ENCODE measurements around the gene YOD1.
A peak's percentile ranks its signal among the peaks of the same experiment; 100 is the strongest.

YOD1 gene

GRCh38 chr1:207058252-207058651, 7.2 kb upstream of the YOD1 start:
- Histone ChIP-seq H3K9me3 (ENCODE audit: control insufficient read depth, insufficient read depth, low read length) (no peaks in the 10 kb centered on the region), H3K27ac (ENCODE audit: low read depth, low read length) (no peak overlapping the region), H3K4me1 (ENCODE audit: control insufficient read depth, insufficient read depth, low read length) (no peaks in the 10 kb centered on the region), H3K36me3 (ENCODE audit: control insufficient read depth, insufficient read depth, low read length) (peaks cover 20% of the 10 kb centered on the region), H3K9ac (ENCODE audit: low read depth, low read length) (no peak overlapping the region), H3K4me3 (ENCODE audit: low read depth, low read length) (no peak overlapping the region), H3K27me3 (ENCODE audit: control insufficient read depth, insufficient read depth, low read length) (no peaks in the 10 kb centered on the region)

DNA sequence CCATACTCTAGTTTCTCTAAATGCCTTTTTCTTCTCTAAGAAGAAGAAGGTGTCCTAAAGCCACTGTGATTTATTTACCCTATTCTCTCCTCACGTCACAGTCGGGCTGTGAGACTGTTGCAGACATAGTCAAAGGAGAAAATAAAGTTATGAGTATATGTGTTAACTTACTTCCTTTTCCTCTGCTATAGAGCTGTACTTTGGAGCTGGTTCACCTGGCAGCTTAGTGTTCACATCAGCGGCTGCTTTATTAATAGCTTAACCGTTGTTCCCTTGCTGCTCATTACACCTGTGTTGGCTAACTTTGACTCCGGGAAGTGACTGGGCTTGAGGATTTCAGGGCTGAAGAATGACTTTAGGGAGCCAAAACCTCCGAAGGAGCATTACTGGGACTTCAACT, 5.7 kb upstream of the YOD1 start:
- H3K9ac ChIP-seq (ENCODE audit: low read depth, low read length) = no peak overlapping the region
- no peaks in the 10 kb centered on the region for H3K27me3 ChIP-seq (ENCODE audit: control insufficient read depth, insufficient read depth, low read length)
- H3K36me3 ChIP-seq (ENCODE audit: control insufficient read depth, insufficient read depth, low read length) = peaks cover 5% of the 10 kb centered on the region; the same call in 1 of the 2 replicates
- no peaks in the 10 kb centered on the region for H3K9me3 ChIP-seq (ENCODE audit: control insufficient read depth, insufficient read depth, low read length)
- no peak overlapping the region for H3K4me3 ChIP-seq (ENCODE audit: low read depth, low read length)
- H3K4me1 ChIP-seq (ENCODE audit: control insufficient read depth, insufficient read depth, low read length) = peaks cover under 1% of the 10 kb centered on the region; the same call in 1 of the 2 replicates
- no peak overlapping the region for H3K27ac ChIP-seq (ENCODE audit: low read depth, low read length)

DNA sequence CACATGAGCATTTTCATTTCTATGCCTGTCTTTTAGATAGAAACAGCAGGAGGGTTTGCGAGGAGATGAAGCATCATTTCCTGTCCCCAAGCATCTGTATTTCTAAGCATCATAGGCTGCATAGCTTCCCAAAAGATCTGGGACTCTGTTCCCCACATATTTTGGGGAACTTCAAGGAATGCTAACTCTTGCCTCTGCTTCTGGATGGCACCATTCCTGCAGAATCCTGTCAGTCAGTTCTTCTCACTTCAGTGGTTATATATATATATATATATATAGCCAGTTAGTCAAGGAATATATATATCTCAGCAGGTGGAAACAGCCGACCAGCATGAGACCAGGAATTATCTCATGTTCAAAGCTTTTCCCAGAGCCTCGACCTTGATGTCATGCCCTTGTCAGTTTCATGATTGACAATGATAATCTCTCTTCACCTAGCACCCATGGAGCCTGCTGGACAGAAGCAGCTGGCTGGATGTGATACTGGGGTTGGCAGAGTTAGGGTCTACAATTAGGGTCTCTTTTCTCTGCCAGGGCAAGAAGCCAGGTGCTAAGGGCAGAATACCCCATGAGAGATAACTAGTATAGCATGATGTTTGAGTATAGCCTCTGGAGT, 4.5 kb upstream of the YOD1 start:
- Histone ChIP-seq H3K4me3 (ENCODE audit: low read depth, low read length) (no peak overlapping the region), H3K4me1 (ENCODE audit: control insufficient read depth, insufficient read depth, low read length) (peaks cover 7% of the 10 kb centered on the region), H3K36me3 (ENCODE audit: control insufficient read depth, insufficient read depth, low read length) (peaks cover 2% of the 10 kb centered on the region; the same call in 1 of the 2 replicates)

GRCh38 chr1:207054491-207054890, 3.5 kb upstream of the YOD1 start:
- no peaks in the 10 kb centered on the region for H3K9me3 ChIP-seq (ENCODE audit: control insufficient read depth, insufficient read depth, low read length)
- peaks cover 2% of the 10 kb centered on the region for H3K36me3 ChIP-seq (ENCODE audit: control insufficient read depth, insufficient read depth, low read length)
- H3K4me1 ChIP-seq (ENCODE audit: control insufficient read depth, insufficient read depth, low read length) = peaks cover 10% of the 10 kb centered on the region
- H3K9ac ChIP-seq (ENCODE audit: low read depth, low read length) = no peak overlapping the region
- H3K4me3 ChIP-seq (ENCODE audit: low read depth, low read length) = no peak overlapping the region
- H3K27me3 ChIP-seq (ENCODE audit: control insufficient read depth, insufficient read depth, low read length) = no peaks in the 10 kb centered on the region
- H3K27ac ChIP-seq (ENCODE audit: low read depth, low read length) = no peak overlapping the region

More for the DNA sequence above, 4.5 kb upstream of the YOD1 start:
- Histone ChIP-seq H3K27me3 (ENCODE audit: control insufficient read depth, insufficient read depth, low read length) (no peaks in the 10 kb centered on the region), H3K27ac (ENCODE audit: low read depth, low read length) (no peak overlapping the region), H3K9me3 (ENCODE audit: control insufficient read depth, insufficient read depth, low read length) (no peaks in the 10 kb centered on the region), H3K9ac (ENCODE audit: low read depth, low read length) (no peak overlapping the region)

DNA sequence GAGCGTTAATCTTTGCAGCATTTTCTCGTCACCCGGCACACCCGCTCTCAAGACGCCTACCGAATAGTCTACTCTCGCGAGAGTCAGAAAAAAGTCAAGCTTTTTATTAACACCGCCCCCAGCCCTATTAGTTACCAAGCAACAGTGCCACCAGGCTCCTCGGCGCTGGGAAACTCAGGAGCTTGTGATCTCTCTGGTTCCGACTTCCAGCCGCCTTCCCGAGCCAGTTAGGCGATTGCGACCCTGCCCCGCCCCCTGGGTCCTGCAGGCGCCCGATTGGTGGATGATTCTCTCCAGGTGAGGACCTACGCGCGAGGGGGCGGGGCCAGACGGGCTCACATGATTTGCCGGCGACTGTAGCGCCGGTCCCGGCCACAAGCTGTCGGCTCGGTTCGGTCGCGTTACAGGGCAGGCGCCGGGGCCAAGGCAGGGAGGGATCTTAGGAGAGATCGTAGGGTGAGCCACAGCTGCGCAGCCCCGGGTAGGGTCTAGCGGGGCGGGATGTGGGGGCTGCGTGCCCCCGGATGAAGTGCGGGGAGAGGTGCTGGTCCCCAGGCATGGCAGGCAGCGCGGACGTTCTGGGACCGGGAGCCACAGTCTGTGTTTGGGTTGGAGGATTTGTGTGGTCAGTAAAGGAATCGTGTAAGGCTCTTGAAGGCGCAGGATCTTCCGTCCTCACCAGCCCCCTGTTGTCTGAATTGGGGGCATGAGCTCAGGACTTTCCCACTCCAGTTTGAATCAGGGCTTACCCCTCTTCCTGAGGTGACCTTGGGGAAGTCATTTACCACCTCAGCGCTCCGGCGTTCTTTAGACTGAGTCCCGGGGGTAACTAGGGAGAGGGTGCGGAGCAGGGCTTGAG, 2.1 kb upstream of the YOD1 start, which contains the start of gene PFKFB2:
Gene PFKFB2 (plus strand): TSS at position 365 of the 859 bp plus-strand sequence. CDS start 1,443 bp downstream, outside the sequence.
- no peaks in the 10 kb centered on the region for H3K27me3 ChIP-seq (ENCODE audit: control insufficient read depth, insufficient read depth, low read length)
- H3K9ac ChIP-seq (ENCODE audit: low read depth, low read length) = peak within 1 kb of the TSS; percentile 88
- H3K27ac ChIP-seq (ENCODE audit: low read depth, low read length) = peak within 1 kb of the TSS; percentile 83
- peak within 1 kb of the TSS; percentile 94 for H3K4me3 ChIP-seq (ENCODE audit: low read depth, low read length)
- no peaks in the 10 kb centered on the region for H3K9me3 ChIP-seq (ENCODE audit: control insufficient read depth, insufficient read depth, low read length)
- peaks cover 14% of the 10 kb centered on the region for H3K4me1 ChIP-seq (ENCODE audit: control insufficient read depth, insufficient read depth, low read length)
- H3K36me3 ChIP-seq (ENCODE audit: control insufficient read depth, insufficient read depth, low read length) = peaks cover 15% of the 10 kb centered on the region

DNA sequence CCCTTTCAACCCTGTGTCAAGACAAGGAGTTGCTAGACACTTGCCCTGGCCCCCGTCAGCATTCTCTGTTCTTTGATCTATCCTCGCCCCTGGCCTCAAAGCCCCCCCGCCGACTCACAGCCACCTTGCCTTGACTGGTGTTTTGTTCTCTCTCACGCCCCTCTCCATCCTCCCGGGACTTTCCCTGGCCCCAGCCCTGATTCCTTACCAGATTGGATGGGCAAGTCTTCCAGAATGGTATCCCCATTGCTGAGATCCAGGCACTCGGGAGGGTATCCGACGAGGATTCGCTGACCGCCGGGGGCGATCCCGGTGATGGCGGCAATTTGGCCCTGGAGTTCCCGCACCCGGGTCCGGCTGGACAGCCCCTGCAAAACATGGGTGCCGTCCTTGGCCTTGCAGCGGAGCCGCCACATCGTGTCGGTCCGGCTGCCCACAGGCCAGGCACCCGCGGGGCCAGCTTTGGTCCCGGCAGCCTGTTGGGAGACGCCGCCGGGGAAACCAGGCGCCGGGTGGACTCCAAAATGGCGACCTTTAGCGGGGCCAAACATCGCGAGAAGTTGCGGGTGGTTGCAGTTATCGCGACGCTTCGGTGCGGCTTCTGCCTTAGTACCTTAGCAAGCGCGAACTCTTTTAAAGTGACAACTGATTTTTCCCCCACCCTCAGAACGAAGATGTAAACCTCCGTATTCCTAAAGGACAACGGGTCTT, 373 bp downstream of the YOD1 start:
- Histone ChIP-seq H3K9ac (ENCODE audit: low read depth, low read length) (peak overlapping the region; percentile 91), H3K9me3 (ENCODE audit: control insufficient read depth, insufficient read depth, low read length) (no peaks in the 10 kb centered on the region), H3K4me1 (ENCODE audit: control insufficient read depth, insufficient read depth, low read length) (peaks cover 18% of the 10 kb centered on the region), H3K36me3 (ENCODE audit: control insufficient read depth, insufficient read depth, low read length) (peaks cover 38% of the 10 kb centered on the region), H3K27me3 (ENCODE audit: control insufficient read depth, insufficient read depth, low read length) (no peaks in the 10 kb centered on the region), H3K27ac (ENCODE audit: low read depth, low read length) (peak overlapping the region; percentile 97), H3K4me3 (ENCODE audit: low read depth, low read length) (peak overlapping the region; percentile 88)

DNA sequence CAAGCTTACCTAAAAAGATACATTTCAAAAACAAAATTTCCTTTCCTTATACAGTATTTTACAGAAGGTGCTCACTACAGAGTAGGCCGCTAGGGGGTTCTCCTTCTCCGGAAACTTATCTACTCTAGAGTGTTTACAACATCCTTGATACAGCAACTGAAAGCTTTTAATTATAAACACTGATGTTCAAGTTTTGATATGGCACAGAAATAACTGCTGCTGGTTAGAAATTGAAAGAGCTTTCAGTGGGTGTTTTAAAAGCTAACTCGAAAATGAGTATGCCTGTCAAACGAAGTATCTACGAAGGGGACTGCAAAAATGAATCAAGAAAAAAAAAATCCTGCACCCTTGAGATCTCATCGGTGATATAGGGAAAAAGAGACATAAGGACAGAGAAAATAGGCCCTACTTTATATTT, 1.0 kb downstream of the YOD1 start:
- H3K36me3 ChIP-seq (ENCODE audit: control insufficient read depth, insufficient read depth, low read length) = peaks cover 38% of the 10 kb centered on the region
- peak overlapping the region; percentile 91 for H3K9ac ChIP-seq (ENCODE audit: low read depth, low read length)
- H3K27me3 ChIP-seq (ENCODE audit: control insufficient read depth, insufficient read depth, low read length) = no peaks in the 10 kb centered on the region
- H3K4me3 ChIP-seq (ENCODE audit: low read depth, low read length) = peak overlapping the region; percentile 88
- peaks cover 20% of the 10 kb centered on the region for H3K4me1 ChIP-seq (ENCODE audit: control insufficient read depth, insufficient read depth, low read length)
- H3K27ac ChIP-seq (ENCODE audit: low read depth, low read length) = peak overlapping the region; percentile 97
- H3K9me3 ChIP-seq (ENCODE audit: control insufficient read depth, insufficient read depth, low read length) = no peaks in the 10 kb centered on the region

GRCh38 chr1:207049514-207049913, 1.5 kb downstream of the YOD1 start:
- H3K4me3 ChIP-seq (ENCODE audit: low read depth, low read length) = peak overlapping the region; percentile 88
- H3K36me3 ChIP-seq (ENCODE audit: control insufficient read depth, insufficient read depth, low read length) = peaks cover 38% of the 10 kb centered on the region
- H3K27ac ChIP-seq (ENCODE audit: low read depth, low read length) = peak overlapping the region; percentile 97
- peaks cover 20% of the 10 kb centered on the region for H3K4me1 ChIP-seq (ENCODE audit: control insufficient read depth, insufficient read depth, low read length)
- H3K9ac ChIP-seq (ENCODE audit: low read depth, low read length) = 0 out of 2 replicates have a peak overlapping the region, but pooled peaks have one; percentile 19
- no peaks in the 10 kb centered on the region for H3K27me3 ChIP-seq (ENCODE audit: control insufficient read depth, insufficient read depth, low read length)
- H3K9me3 ChIP-seq (ENCODE audit: control insufficient read depth, insufficient read depth, low read length) = no peaks in the 10 kb centered on the region

DNA sequence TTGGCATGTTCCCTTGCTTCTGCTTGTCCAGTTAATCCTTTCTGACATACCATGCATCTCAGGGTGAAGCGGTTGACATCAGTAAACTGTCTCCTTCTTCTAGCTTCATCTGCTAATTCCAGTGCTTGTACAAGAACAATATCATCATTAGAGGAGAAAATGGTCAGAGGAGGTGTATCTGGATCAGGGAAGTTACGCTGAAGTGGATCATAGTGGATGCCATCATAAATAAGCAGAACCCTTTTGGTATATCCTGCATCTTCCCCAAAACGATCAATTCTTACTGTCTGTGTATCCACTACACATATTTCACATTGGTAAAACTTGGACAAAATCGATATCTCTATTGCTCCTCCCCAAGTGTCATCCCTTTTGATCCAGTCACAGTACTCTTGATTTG, 2.0 kb downstream of the YOD1 start:
- Histone ChIP-seq H3K36me3 (ENCODE audit: control insufficient read depth, insufficient read depth, low read length) (peaks cover 38% of the 10 kb centered on the region), H3K9me3 (ENCODE audit: control insufficient read depth, insufficient read depth, low read length) (no peaks in the 10 kb centered on the region), H3K4me3 (ENCODE audit: low read depth, low read length) (peak overlapping the region; percentile 88; the same call in 1 of the 2 replicates), H3K27ac (ENCODE audit: low read depth, low read length) (no peak overlapping the region), H3K27me3 (ENCODE audit: control insufficient read depth, insufficient read depth, low read length) (no peaks in the 10 kb centered on the region), H3K9ac (ENCODE audit: low read depth, low read length) (no peak overlapping the region), H3K4me1 (ENCODE audit: control insufficient read depth, insufficient read depth, low read length) (peaks cover 20% of the 10 kb centered on the region)

- H3K9ac ChIP-seq (ENCODE audit: low read depth, low read length) = no peak overlapping the region
- H3K4me1 ChIP-seq (ENCODE audit: control insufficient read depth, insufficient read depth, low read length) = peaks cover 20% of the 10 kb centered on the region
- H3K9me3 ChIP-seq (ENCODE audit: control insufficient read depth, insufficient read depth, low read length) = no peaks in the 10 kb centered on the region
- no peaks in the 10 kb centered on the region for H3K27me3 ChIP-seq (ENCODE audit: control insufficient read depth, insufficient read depth, low read length)
- H3K4me3 ChIP-seq (ENCODE audit: low read depth, low read length) = 0 out of 2 replicates have a peak overlapping the region, but pooled peaks have one; percentile 5
- H3K27ac ChIP-seq (ENCODE audit: low read depth, low read length) = no peak overlapping the region
- peaks cover 38% of the 10 kb centered on the region for H3K36me3 ChIP-seq (ENCODE audit: control insufficient read depth, insufficient read depth, low read length)
These were observed 3.0 kb downstream of the YOD1 start for GRCh38 chr1:207048041-207048440.
